HG02642 (cell line): ENCODE results near the gene CDHR2.

Experiments
- ATAC-seq: cut with Tn5 transposase; IDR thresholded peaks from one replicate; pipeline ENCODE4 v1.9.1; 2021; ENCODE audit warnings: mild to moderate bottlenecking; ENCODE audit not compliant: unreplicated experiment, poor library complexity

Gene CDHR2

DNA sequence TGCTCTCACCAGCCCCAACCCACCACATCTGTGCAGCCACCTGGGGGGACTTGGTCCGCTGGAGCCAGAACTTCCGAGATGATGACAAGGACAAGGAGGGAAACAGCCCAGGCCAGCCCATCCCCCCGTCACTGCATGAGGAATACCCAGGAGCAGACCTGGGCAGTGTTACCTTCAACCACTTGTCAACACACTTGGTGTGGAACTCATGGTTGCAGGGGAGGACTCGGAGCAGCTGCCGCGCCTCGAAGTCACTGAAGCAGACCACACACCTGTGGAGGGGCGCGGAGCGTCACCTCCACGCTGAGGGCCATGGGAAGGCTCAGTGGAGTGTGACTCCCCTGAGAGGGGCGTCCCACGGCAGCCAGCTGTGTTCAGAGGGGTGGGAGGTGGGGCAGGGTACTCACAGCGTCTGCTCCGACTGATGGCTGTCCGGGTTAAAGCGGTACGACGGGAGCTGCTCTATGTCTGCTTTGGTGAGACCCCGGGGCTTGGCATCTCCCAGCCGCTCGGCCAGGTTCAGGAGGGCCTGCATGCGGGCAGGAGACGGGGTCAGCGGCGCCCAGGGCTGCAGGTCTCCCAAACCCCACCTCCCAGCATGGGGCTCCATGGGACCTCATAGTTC, 19.9 kb upstream of the CDHR2 start:
- ATAC-seq: no peak

DNA sequence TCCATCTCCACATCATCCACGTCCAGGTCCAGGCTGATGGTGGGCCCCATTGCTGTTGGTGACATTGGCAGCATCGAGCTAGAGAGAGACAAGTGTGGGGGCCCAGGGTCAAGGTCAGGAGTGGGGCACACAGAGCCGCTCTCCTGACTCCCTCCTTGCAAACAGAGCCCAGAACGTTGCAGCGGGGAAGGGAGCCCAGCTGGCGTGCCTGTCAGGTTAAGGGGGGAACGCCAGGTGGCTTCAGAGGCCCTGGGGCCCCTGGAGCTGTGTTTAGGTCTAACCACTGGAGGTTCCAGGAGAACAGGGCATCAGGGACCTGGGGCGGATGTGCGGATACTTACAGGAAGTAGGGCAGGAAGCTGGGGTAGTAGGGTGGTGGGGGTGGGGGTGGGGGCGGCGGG, 19.4 kb upstream of the CDHR2 start:
- no peak for ATAC-seq

DNA sequence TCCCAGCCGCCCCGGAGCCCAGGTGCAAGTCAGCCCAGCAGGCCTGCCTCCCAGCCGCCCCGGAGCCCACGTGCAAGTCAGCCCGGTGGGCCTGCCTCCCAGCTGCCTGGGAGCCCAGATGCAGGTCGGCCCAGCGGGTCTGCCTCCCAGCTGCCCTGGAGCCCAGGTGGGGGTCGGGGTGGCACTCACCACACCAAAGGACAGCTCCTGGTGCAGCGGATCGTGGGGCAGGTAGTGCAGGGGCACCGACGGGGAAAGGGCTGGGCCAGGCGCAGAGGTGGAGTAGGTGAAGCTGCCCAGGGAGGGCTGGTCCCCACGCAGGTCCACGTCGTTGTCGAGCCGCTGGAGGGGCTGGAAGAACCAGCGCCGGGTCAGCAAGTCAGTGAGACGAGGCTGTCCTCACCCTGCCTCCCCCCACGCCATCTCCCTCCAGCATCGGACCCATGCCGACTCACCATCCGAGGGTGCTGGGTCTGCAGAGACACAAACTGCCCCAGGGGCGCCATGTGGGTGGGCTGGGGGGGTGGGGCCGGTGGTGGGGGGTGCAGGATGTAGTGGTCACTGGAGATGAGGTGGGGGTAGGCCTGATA, 18.7 kb upstream of the CDHR2 start:
- ATAC-seq: no peak

DNA sequence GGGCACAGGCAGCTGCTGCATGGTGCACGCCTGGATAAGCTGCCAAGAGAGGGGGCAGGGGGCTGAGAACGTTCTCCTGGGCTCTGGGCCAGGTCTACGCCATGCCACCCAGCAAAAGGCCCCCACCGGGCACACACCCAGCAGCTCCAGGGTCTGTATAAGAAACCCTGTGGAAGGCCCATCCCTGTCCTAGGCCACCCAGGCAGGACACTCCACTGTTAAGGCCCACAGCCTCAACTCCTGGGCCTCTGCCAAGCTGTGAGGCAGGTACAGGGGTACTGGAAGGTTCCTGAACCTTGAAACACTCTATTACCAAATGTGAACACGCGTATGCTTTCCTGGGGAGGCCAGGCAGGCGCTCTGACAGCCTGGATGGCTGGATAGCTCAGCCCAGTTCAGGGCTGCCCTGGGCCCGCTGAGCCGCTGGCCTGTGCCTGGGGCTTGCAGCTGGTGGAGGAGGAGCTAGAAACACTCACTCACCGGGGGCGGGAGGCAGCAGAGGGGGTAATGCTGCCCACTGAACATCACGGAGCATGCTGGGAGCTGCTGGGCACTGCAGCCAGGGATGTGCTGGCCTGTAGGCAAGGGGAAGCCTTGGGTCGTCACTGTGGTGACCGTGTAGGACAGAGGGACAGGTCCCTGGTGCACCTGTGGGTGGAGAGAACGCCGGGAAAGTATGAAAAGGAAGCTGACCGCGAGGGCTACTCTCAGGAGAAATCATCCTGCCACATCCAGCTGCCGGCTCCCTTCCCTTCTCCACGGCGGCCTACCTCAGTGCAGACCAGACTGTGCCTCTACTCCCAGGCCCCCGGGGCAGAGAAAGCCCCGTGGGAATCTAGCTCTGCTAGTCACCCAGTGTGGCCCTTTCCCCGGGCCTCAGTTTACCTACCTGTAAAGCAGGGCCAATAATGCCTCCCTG, 17.9 kb upstream of the CDHR2 start:
- no peak for ATAC-seq

DNA sequence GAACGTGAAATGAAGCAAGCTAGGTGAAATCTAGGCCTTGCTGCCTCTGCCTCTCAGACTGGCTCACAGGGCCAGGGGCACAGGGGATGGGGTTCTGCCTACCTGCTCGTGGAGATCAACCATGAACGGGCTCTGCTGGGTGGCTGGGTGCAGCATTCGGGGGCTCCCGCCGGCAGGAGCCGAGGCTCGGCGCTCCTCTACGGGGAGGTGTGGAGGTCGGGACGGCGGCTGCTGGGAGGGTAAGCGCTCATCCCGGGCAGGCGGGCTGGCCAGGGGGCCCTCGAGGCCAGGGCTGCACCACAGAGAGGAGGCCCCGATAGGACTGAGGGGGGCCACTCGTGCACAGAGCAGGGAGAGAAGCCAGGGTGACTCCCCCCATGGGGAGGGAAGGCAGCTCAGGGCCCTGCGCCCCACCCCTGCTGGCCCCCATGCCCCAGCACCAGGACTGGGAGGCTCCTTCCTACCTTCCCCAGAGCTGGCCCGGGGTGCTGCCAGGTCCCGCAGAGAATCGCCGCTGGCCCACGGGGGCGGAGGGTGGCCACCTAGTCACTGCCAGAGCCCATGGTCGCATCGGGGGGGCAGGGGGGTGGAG, 17.1 kb upstream of the CDHR2 start:
- ATAC-seq: no peak

DNA sequence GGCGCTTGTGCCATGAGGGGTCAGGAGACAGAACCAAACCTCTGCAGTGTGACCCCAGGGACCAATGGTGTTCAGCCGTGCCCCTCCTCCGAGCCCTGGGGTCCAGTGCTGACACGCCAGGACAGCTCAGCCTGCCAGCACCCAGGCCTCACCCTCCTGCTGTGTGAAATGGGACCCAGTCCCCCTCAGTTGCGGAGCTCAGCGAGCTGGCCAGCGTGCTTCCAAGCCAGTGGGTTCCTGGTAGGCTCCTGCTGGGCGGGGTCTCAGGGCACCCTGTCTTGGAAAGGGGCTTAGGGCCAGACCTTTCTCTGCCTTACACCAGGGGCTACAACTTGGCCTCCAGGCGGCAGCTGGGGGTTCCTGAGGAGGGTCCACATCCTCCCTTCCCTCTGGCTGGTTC, 16.3 kb upstream of the CDHR2 start:
- ATAC-seq: no peak

DNA sequence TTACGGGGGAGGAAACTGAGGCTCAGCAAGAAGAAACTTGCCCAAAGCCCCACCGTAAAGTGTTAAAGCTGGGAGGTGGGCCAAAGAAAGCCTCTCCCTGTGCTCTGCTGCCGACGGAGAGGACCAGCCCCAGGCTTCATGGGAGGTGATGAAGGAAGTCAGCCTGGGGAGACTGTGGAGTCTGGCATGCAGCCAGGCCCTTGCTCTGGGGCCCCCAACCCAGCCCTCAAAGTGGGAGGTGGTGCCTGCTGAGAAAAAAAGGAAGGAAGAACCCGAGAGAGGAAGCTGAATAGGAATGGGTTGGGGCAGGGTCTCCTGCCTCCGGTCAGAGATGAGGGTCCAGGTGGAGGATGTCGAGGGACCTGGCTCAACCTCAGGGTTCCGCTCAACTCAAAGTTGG, 15.8 kb upstream of the CDHR2 start:
- ATAC-seq: no peak

DNA sequence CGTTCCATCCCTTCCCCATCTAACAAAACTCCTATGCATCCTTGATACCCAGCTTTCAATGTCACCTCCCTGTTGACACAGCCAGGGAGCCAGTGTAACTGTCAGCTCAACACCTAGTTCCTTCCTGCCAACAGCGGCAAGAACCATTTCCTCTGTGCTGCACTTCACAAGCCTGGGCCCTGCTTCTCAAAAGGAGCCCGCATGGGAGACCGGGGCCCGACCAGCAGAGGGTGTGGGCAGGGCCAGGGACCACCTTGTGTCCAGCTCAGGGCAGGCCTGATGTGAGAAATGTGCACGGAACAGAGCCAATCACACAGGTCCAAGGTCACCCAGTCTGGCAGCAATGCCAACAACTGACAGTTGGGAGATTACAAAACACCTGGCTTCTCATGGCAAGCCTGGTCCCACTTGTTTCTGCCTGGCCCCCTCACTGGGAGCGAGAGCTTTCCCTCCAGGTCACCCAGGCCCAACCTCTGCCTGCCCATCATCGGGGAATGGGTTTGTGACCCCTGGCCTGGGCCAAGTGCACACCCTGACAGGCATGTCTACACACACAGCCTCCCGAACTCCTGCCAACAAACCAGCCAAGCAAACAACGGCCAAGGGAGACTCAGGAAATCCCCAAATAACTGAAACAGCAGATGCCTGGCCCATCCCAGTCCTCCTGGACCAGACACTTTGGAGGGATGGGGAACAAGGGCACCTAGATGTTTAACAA, 15.1 kb upstream of the CDHR2 start:
- no peak for ATAC-seq

DNA sequence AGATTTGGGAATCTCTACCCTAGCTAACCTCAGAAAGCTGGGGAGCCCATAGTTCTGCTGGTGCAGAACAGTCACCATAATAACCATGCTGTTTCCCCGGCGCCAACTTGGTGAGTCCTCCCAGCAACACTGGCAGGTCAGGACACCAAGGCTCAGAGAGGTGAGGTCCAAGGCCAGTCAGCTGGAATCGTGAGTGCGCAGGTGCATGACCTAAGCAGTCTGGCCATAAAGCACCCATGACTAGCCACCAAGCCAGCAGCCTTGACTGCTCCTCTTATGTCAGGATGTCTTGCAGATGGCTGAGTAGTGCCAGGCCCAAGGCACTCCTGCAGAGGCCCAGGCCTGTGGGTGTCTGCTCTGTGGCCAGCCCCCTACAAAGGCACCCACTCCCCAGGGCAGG, 14.5 kb upstream of the CDHR2 start:
- ATAC-seq: no peak

DNA sequence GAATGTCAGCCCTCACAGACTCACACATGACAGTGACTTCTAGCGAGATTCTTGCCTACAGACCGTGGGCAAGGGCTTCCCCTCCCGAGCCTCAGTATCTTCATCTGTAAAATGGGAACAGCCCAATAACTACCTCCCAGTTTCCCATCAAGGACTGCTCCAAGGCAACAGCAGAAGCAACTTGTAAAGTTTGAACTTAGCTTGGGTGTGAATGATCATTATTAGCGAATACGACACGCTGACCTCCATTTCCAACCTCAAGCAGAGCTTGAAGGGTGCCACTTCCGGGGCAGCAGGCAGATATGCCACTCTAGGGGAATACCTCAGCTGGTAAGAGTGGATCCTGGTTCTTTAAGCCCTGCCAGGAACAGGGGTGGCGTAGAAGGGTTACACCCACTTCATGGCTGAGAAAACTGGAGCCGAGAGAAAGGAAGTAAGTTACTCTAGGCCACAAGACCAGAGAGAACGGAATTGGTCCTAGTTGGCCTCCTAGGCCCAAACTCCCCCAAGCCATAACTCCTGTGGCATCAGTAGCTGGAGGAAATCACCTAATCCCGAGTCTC, 14.0 kb upstream of the CDHR2 start:
- ATAC-seq: no peak

DNA sequence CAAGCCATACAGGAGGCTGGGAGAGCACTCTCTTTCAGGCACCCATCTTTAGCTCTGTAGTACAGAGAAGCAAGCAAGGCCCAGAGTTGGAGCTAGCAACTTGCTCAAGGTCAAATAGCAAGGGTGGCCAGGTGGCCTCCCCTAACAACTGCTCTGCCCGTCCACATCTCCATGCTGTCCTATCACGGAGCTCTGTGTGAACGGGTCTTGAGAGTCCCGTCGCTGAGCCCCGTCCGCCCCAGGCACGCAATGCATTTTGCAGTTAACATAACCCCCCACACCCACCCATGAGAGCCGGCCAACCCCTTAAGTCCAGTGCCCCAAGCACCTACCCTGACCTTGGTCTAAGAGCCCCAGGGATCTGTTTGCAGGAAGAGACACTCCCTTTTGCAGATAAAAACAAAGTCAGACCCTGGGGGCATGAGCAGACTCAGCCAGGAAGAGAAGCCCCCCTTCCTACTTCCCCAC, 13.4 kb upstream of the CDHR2 start:
- ATAC-seq: no peak

DNA sequence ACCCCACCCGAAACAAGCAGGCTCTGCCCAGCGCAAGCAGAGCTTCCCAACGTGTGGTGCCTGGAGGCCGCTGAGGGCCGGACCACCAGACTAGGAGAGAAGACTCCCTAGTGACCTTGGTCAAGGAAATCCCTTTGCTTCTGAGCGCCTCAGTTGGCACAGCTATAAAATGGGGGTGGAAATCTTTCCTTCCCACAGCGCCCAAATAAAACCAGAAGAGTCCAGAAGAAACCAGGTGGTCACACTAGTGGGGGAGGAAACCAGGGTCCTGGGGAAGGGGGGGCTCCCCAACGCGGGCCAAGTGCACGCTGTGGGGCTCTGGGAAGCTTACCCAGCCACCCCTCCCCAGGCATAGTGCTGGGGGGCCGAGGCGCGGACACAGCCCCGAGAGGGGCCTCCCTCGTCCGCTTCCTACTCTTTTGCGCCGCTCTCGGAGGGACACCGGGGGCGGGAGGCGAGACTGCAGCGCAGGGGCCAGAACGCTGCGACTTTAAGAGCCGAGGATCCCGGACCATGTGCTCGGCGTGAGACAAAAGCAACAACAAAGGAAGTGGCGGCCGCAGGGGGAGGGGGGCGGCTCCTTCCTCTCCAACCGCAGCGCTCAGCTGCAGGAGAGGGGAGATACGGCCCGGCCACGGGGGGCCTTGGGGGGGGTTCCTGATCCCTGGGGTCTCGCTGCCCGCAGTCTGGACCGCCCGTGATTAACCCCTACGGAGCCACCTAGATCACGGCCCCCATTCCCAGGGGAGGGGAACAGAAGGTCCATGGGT, 12.8 kb upstream of the CDHR2 start:
- ATAC-seq: no peak

DNA sequence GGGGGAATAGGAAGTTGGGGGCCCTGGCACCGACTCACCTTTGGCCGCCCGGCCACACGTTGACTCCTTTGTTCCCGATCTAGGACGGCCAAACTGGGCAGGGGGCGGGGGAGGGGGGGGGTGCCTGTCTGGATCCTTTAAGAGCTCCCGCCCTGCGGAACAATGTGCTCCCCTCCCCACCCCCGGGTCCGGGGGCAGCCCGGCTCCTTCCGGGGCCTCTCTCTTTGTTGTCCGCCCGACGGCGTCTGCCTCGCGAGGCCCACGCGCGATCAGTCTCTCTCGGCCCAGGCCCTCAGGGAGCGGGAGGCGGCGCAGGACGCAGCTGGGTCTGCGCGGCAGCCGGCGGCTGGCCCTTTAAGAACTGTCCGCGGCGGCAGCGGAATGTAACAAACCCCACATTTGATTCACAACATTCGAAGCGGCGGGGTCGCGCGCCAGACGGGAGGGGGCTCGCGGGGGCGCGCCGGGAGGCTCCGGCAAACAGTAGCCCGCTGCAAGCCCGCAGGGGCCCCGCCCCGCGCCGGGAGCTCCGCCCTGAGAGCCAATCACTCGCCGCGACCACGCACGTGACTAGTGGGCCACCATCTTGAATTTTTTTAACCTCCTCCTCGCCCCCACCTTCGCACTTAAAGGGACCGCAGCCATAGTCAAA, 12.1 kb upstream of the CDHR2 start, which contains the start of gene RNF44:
RNF44 (minus strand) TSS at position 501 of the 652 bp plus-strand sequence. CDS start 4,930 bp downstream, outside the sequence.
- peak; percentile 64 for ATAC-seq

DNA sequence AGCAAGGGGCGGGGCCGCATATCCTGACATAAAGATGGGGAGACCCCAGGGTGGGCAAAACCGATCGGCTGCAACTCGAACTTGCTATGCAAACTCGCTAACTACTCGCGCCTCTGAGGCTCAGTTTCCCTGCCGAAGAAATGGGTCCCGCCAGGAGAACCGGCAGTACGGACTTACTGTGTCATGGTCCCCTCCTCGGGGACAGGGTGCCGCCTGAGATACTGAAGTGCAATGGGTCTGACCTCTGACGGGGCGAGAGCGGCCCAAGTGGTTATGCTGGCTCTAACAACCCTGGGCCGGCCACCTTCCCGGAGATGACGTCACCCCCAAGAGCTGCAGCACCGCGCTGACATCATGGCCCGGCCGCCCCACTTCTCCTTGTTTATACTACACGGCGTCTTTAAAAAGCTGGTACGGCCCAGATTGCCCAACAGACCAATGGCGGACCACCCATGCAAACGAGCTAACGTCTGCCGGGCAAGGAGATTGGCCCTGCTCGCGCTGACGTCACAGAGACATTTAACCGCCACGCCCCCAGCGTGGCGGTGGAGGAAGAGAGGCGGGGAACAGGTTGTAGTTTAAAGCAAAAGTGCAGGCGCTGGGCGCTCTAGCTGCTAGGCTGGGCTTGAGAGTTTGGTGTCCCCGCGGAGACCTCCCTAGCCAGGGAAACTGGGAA, 11.4 kb upstream of the CDHR2 start:
- ATAC-seq: peak; percentile 72

DNA sequence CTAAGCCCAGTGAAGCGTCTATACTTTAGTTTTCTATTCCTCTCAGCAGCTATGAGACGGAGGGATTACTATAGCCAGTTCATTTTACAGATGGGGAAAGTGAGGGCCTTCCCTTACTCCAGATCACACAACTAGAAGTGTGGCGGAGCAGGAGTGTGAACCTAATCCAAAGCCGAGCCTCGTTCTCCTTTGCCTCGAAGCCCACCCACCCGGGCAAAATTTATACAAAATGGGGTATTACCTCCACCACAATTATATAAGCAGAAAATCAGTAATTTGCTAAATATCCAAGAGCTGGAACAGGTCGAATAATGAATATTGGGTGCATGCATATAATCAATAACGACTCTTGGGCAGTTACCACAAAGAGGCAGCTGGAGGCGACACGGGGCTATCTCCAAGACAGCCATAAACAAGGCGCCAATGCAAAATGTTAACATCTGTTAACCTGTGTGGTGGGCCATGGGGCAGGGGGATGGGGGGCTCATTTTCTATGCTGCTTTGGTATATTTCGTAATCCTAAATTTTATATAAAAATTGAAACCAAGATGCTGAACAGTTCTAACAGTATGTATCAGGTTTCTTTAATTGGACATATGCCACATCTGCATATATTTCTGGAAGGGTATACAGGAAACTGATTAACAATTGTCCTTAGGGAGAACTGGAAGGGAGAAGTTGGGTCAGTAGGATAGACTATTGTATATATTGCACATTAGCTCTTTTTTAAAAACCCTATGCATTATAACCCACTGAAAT, 10.7 kb upstream of the CDHR2 start:
- ATAC-seq: no peak

DNA sequence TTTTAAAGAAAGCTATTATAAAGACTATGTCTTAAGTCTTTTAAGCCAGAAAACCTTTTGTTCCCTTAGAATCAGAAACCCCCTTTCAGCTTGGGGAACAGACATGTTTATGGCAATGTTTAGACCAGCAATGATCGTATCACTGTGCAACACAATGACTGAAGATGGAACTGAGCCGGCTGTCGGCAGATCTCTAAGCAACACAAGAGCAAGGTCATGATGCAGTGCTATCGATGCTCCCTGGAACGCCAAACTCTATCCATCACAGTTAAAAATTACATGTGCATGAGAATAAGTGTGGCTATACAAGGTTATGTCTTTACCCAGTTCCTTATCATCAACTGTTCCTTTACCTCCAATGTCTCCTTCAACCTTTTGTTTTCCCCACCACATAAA, 10.2 kb upstream of the CDHR2 start:
- no peak for ATAC-seq

DNA sequence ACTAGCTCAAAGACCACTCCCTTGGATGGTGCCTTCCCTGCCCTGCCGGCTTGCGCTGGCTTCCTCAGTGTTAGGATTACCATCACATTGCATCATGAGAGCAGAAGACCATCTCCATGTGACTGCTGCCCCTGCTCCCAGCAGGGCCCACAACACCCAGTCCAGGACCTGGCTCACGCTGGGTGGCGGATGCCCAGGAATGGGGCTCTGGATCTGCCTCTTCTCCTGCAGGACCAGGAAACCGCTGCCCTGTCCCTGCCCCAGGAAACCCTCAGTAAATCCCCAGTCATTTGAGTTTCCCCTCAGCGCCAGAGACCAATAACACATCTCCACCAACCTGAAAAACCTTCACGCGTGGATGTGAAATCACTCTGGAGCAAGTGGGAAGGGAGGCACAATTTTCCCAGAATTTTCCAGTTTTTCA, 8.7 kb upstream of the CDHR2 start:
- ATAC-seq: no peak
